PC-3 (cell line): Measurements from ENCODE around the gene HNRNPA1L2. TPM values are rescaled to one million over a fixed set of nuclear protein-coding genes. Genes with fewer than 3 reads are reported as not detected.

Experiments used
- ATAC-seq: fragments of 200-7000 bp; cut with Tn5 transposase; 2 replicates; pipeline ENCODE4 v1.9.1; 2020; ENCODE audit warnings: mild to moderate bottlenecking, moderate library complexity
- BruUV-seq: library from RNA; stranded (reverse); fragments of 400-500 nt; replicated peaks from 2 replicates; lab custom pipeline; 2021; lab: Mats Ljungman, UMichigan
- CTCF ChIA-PET: fragments of 300-600 bp; sonication (Branson Sonifier 250); formaldehyde crosslinking; loops from one replicate; lab custom pipeline; 2022; ENCODE audit warnings: antibody characterized with exemption; lab: Charles Lee
- POLR2A ChIA-PET: fragments of 300-600 bp; sonication (Branson Sonifier 250); formaldehyde crosslinking; loops from one replicate; lab custom pipeline; 2022; ENCODE audit warnings: antibody characterized with exemption; ENCODE audit not compliant: unreplicated experiment; lab: Charles Lee
- DNase-seq: peaks from one replicate; pipeline ENCODE4 v3.0.0-alpha.2; 2015
- H2AFZ ChIP-seq: fragments of 300-600 bp; sonication (generic); 2 replicates; pipeline ENCODE4 v1.6.0; 2016; ENCODE audit warnings: antibody characterized with exemption, low read length
- H3F3A ChIP-seq: fragments of 300-600 bp; sonication (generic); one replicate; pipeline ENCODE4 v1.6.0; 2017; ENCODE audit warnings: antibody characterized with exemption, low read length, control low read depth, mild to moderate bottlenecking; ENCODE audit not compliant: unreplicated experiment
- H3K27ac ChIP-seq: fragments of 300-600 bp; sonication (generic); 2 replicates; pipeline ENCODE4 v1.5.1; 2016; ENCODE audit warnings: mild to moderate bottlenecking, low read length
- H3K27me3 ChIP-seq: fragments of 300-600 bp; sonication (generic); 2 replicates; pipeline ENCODE4 v1.6.1; 2016; ENCODE audit warnings: low read length, mixed read lengths
- H3K36me3 ChIP-seq: fragments of 300-600 bp; sonication (generic); 2 replicates; pipeline ENCODE4 v1.6.1; 2016; ENCODE audit warnings: low read depth, mixed run types, low read length, mixed read lengths
- H3K4me1 ChIP-seq: fragments of 300-600 bp; sonication (generic); 2 replicates; pipeline ENCODE4 v1.5.1; 2016; ENCODE audit warnings: low read length; ENCODE audit not compliant: insufficient read depth
- H3K4me2 ChIP-seq: fragments of 300-600 bp; sonication (generic); 2 replicates; pipeline ENCODE4 v1.6.0; 2016; ENCODE audit warnings: low read length
- H3K4me3 ChIP-seq: fragments of 300-600 bp; sonication (generic); 2 replicates; pipeline ENCODE4 v1.5.1; 2016; ENCODE audit warnings: mild to moderate bottlenecking, low read length, mixed read lengths
- H3K79me2 ChIP-seq: fragments of 300-600 bp; sonication (generic); 2 replicates; pipeline ENCODE4 v1.6.1; 2017; ENCODE audit warnings: low read length, mixed read lengths
- H3K9ac ChIP-seq: fragments of 300-600 bp; sonication (generic); 2 replicates; pipeline ENCODE4 v1.6.0; 2016; ENCODE audit warnings: mild to moderate bottlenecking, low read length
- H3K9me2 ChIP-seq: fragments of 300-600 bp; sonication (generic); replicated peaks from 2 replicates; pipeline ENCODE4 v1.6.1; 2016; ENCODE audit warnings: mixed run types, low read length, mixed read lengths
- H3K9me3 ChIP-seq: fragments of 300-600 bp; sonication (generic); 2 replicates; pipeline ENCODE4 v1.6.1; 2016; ENCODE audit warnings: low read length, mixed read lengths
- H4K20me1 ChIP-seq: fragments of 300-600 bp; sonication (generic); 2 replicates; pipeline ENCODE4 v1.6.1; 2016; ENCODE audit warnings: low read length, mixed read lengths
- CTCF ChIP-seq: fragments of 300-600 bp; sonication (generic); conservative IDR thresholded peaks from 2 replicates; pipeline ENCODE4 v1.5.1; 2017; ENCODE audit warnings: antibody characterized with exemption, low read depth, mild to moderate bottlenecking, low read length
- EZH2 ChIP-seq: fragments of 300-600 bp; sonication (generic); IDR thresholded peaks from one replicate; pipeline ENCODE4 v1.6.1; 2017; ENCODE audit warnings: antibody characterized with exemption, mild to moderate bottlenecking, low read length; ENCODE audit not compliant: unreplicated experiment
- EZH2phosphoT487 ChIP-seq: fragments of 300-600 bp; sonication (generic); IDR thresholded peaks from 2 replicates; pipeline ENCODE4 v1.6.1; 2018; ENCODE audit warnings: mild to moderate bottlenecking, antibody characterized with exemption, low read length, borderline replicate concordance
- intact Hi-C: fragments of 100-400 bp; cut with micrococcal nuclease; formaldehyde crosslinking; loops from 2 replicates; pipeline ENCODE4 v1.9.0; 2023
- total RNA-seq: library from RNA; depleted of rRNA; stranded (reverse); fragments of >200 nt; gene quantifications from 2 replicates; pipeline ENCODE4 v1.2.3, GENCODE V29; 2014

The HNRNPA1L2 gene
- total RNA-seq, 1 experiment from 2014 or later = 3.4 TPM

- Histone ChIP-seq H3K4me1 (peaks cover 18% of the 10 kb centered on the region), H3K79me2 (peaks cover 70% of the 10 kb centered on the region), H3K9me2 (no peaks in the 10 kb centered on the region), H3K36me3 (peaks cover 4% of the 10 kb centered on the region; the same call in 1 of the 2 replicates), H3F3A (no peaks in the 10 kb centered on the region), H3K27me3 (no peaks in the 10 kb centered on the region), H3K27ac (peak within 1 kb of the TSS; percentile 93), H3K4me2 (peak within 1 kb of the TSS; percentile 92), H3K4me3 (peak within 1 kb of the TSS; percentile 97), H3K9ac (peak within 1 kb of the TSS; percentile 88), H3K9me3 (no peaks in the 10 kb centered on the region), H2AFZ (peak within 1 kb of the TSS; percentile 77), H4K20me1 (peaks cover 4% of the 10 kb centered on the region; the same call in 1 of the 2 replicates)
- TF ChIP-seq CTCF = peak; percentile 55
- TF ChIP-seq EZH2 = no peak
- ATAC-seq (peak; percentile 97), DNase-seq (peak; percentile 92)
- intact Hi-C loops = loop anchor here (1.0 to 5.0 kb wide), 2 partner anchors 35 to 195 kb away; partner anchors contain the start of gene CKAP2
- BruUV-seq = no TSS peak
- POLR2A ChIA-PET = interaction anchor here (0.6 to 1.3 kb wide), 4 partner anchors 35 to 1050 kb away, joined by 3 to 19 read pairs (median 5); no protein-coding TSS in a partner anchor
- CTCF ChIA-PET = interaction anchor here (0.6 to 1.2 kb wide), 3 partner anchors 13 to 803 kb away, joined by 3 to 5 read pairs (median 4); no protein-coding TSS in a partner anchor
These were observed 10.2 kb downstream of the HNRNPA1L2 start, which contains the start of gene SUGT1 for GRCh38 chr13:52652196-52652979. Gene SUGT1 (plus strand): TSS chr13:52652836. CDS start chr13:52652921, 85 bp downstream.

GRCh38 chr13:52652980-52653303, 10.7 kb downstream of the HNRNPA1L2 start:
- POLR2A ChIA-PET = interaction anchor here (1.0 to 1.3 kb wide), 2 partner anchors 36 to 53 kb away, joined by 4 to 19 read pairs; no protein-coding TSS in a partner anchor
- TSS peak; percentile 67 for BruUV-seq
- peak overlapping the region; percentile 77 for H2AFZ ChIP-seq
- H3K9me3 ChIP-seq = no peaks in the 10 kb centered on the region
- ATAC-seq = peak; percentile 19
- H4K20me1 ChIP-seq = peaks cover 4% of the 10 kb centered on the region; the same call in 1 of the 2 replicates
- H3K4me3 ChIP-seq = peak overlapping the region; percentile 97
- intact Hi-C loops = loop anchor here (1.0 to 5.0 kb wide), 2 partner anchors 36 to 196 kb away; partner anchors contain the start of gene CKAP2
- H3K4me2 ChIP-seq = peak overlapping the region; percentile 92
- H3K36me3 ChIP-seq = peaks cover 7% of the 10 kb centered on the region; the same call in 1 of the 2 replicates
- H3K9me2 ChIP-seq = no peaks in the 10 kb centered on the region
- H3K27me3 ChIP-seq = no peaks in the 10 kb centered on the region
- H3K9ac ChIP-seq = peak overlapping the region; percentile 88
- DNase-seq = no peak
- peaks cover 71% of the 10 kb centered on the region for H3K79me2 ChIP-seq
- no peaks in the 10 kb centered on the region for H3F3A ChIP-seq
- H3K27ac ChIP-seq = peak overlapping the region; percentile 93
- H3K4me1 ChIP-seq = peaks cover 18% of the 10 kb centered on the region
- no peak for TF ChIP-seq EZH2phosphoT487
- no peak for TF ChIP-seq CTCF
- TF ChIP-seq EZH2 = no peak
- CTCF ChIA-PET = interaction anchor here (1.2 kb wide), 1 partner anchor 12 kb away, joined by 5 read pairs; no protein-coding TSS in a partner anchor
